Subcutaneous adipose tissue (tissue), 4 donors: ENCODE data around the gene FBXL22. TPM values are rescaled to one million over a fixed set of nuclear protein-coding genes. Genes with fewer than 3 reads are reported as not detected.

Source experiments
- CTCF ChIP-seq: fragments of 450-650 bp; IDR thresholded peaks from one replicate; pipeline ENCODE4 v1.5.1; 2016; ENCODE audit warnings: low read depth, mild to moderate bottlenecking, control low read depth, antibody characterized with exemption, moderate library complexity
- total RNA-seq, 4 donors: library from RNA; depleted of rRNA; stranded (reverse); fragments of >200 nt; gene quantifications; one replicate each; pipeline ENCODE4 v1.1.0, GENCODE V29; 2016

Gene FBXL22
- total RNA-seq, 4 donors from 2014 or later: 0.22 to 1.7 TPM; not detected in 2

DNA sequence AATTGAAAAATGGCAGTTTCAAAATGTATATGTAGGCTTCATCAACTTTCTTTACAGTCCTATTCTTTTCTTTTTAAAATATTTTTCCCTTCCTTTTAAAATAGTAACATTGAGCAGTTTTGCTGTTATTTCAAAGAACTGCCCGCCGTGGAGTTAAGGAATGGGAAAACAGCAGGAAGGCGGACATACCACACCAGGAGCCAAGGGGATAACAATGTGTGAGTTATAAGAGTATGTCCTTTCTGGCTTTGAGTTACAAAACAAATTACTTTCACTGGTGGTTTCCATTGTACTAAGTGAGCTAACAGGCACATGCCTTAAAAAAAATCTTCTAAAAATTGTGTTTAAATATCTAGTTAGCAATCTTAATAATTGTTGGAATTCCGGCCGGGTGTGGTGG lies 37.4 kb upstream of the FBXL22 start:
- TF ChIP-seq CTCF: no peak

GRCh38 chr15:63560741-63561448 lies 36.3 kb upstream of the FBXL22 start:
- no peak for TF ChIP-seq CTCF

GRCh38 chr15:63564093-63564492 lies 33.1 kb upstream of the FBXL22 start:
- TF ChIP-seq CTCF: no peak

DNA sequence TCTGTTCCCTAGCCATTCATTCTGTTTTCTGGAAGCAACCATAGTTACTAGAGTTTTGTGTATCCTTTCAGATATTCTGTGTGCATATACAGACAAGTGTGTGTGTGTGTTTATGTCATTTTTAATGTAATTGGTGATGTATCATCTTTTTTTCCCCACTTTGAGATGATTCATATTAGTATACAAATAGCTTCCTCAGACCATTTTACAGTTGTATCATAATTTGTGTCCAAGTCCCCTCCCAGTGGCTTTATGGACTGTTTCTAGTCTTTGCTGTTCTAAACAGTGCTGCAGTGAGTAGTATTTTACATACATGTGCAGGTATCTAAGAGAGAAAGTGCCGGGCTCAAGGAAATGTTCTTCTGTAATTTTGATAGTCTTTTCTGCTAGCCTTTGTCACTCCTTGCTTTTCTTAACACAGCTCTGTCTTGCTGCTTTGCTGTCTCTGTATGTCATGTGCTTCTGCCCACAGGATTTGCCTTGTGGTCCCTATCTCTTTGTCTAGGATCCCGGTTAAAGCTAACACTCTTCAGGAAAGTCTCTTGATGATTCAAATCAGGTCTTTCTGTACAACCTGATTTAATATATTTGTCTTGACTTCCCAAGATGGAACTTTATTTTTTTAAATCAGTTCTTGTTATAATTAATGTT lies 31.5 kb upstream of the FBXL22 start:
- TF ChIP-seq CTCF: no peak

DNA sequence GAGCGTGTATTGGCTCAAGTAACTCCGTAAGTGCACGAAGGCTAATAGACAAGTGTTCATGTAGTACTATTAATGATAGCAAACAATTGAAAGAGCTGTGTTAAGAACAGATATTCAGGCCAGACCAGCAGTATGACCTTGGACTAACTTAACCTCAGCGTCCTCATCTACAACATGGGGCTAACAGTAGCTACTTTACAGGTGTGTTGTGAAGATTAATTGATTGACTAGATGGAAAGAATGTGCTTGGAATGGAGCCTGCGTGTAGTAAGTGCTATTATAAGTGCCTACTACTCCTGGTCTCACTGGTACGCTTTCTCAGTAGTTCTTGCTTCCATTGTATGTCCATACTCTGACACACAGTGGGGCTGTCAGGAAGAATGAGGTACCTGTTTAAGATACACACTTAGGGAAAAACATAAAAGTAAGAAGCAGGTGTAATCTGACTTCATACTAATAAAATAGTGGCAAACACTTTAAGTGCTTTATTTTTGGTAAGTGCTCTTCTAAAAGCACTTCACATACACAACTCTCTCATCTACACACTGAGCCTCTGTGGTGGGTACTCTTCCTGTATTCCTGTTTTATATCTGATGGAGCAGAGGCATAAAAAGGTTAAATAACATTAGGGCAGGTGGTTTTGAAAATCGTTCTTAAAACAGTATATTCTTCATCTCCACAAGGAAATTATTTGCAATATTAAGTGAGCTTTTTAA lies 24.3 kb upstream of the FBXL22 start:
- no peak for TF ChIP-seq CTCF

DNA sequence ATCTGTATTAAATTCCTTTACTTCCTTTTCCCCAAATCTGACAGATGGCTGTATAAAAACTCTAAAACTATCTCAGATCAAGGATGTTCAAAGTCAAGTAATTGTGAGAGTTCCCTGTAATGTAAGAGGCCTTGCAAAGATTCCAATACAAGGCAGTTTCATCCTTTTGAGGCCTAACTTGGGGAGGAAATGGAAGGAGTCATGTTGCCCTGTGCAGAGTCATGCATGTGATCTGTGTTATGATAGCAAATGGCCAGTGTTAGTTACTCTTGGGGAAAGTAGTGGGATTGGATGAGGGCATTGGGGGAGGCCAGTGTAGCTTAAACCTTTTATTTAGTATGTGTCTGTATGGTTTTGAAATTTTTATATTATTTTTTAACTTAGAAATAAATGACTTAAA lies 23.7 kb upstream of the FBXL22 start:
- TF ChIP-seq CTCF: no peak

- no peak for TF ChIP-seq CTCF
Observed at GRCh38 chr15:63575312-63575711, 21.9 kb upstream of the FBXL22 start.
